C4-2B (cell line): ENCODE results near the gene SYNPO2.

Experiments
- H3K27ac ChIP-seq: fragments of 450-650 bp; 2 replicates; pipeline ENCODE4 v1.5.1; 2017
- CTCF ChIP-seq: fragments of 450-650 bp; conservative IDR thresholded peaks from 2 replicates; pipeline ENCODE4 v1.5.1; 2017; ENCODE audit warnings: mild to moderate bottlenecking
- ZFX ChIP-seq: fragments of 450-650 bp; IDR thresholded peaks from 2 replicates; pipeline ENCODE4 v1.6.1; 2017

The SYNPO2 gene

GRCh38 chr4:118905566-118905965 lies 16.9 kb downstream of the SYNPO2 start:
- H3K27ac ChIP-seq, result no peak overlapping the region
- TF ChIP-seq ZFX, result no peak
- TF ChIP-seq CTCF, result no peak

- TF ChIP-seq CTCF (no peak), ZFX (no peak)
Measured at GRCh38 chr4:118909173-118909956, 20.7 kb downstream of the SYNPO2 start.

GRCh38 chr4:118910221-118910620 lies 21.6 kb downstream of the SYNPO2 start:
- no peak for TF ChIP-seq CTCF
- no peak for TF ChIP-seq ZFX

More at GRCh38 chr4:118909173-118909956, 20.7 kb downstream of the SYNPO2 start:
- H3K27ac ChIP-seq, result no peak overlapping the region

GRCh38 chr4:118911238-118911703 lies 22.6 kb downstream of the SYNPO2 start:
- TF ChIP-seq CTCF, result no peak
- no peak for TF ChIP-seq ZFX
- no peak overlapping the region for H3K27ac ChIP-seq

More at GRCh38 chr4:118910221-118910620, 21.6 kb downstream of the SYNPO2 start:
- H3K27ac ChIP-seq, result no peak overlapping the region

GRCh38 chr4:118915468-118915867 lies 26.8 kb downstream of the SYNPO2 start:
- H3K27ac ChIP-seq, result no peak overlapping the region
- TF ChIP-seq CTCF, result no peak
- no peak for TF ChIP-seq ZFX

- TF ChIP-seq CTCF (no peak), ZFX (no peak)
Measured at GRCh38 chr4:118916691-118917289, 28.1 kb downstream of the SYNPO2 start.

GRCh38 chr4:118917582-118917981 lies 28.9 kb downstream of the SYNPO2 start:
- no peak overlapping the region for H3K27ac ChIP-seq
- TF ChIP-seq CTCF (no peak), ZFX (no peak)

More at GRCh38 chr4:118916691-118917289, 28.1 kb downstream of the SYNPO2 start:
- H3K27ac ChIP-seq, result no peak overlapping the region
